Measurements from ENCODE around the gene PIH1D2. TPM values are rescaled to one million over a fixed set of nuclear protein-coding genes. Genes with fewer than 3 reads are reported as not detected.

PIH1D2 gene
- total RNA-seq, 1 experiment from 2014 or later: 1.6 TPM

DNA sequence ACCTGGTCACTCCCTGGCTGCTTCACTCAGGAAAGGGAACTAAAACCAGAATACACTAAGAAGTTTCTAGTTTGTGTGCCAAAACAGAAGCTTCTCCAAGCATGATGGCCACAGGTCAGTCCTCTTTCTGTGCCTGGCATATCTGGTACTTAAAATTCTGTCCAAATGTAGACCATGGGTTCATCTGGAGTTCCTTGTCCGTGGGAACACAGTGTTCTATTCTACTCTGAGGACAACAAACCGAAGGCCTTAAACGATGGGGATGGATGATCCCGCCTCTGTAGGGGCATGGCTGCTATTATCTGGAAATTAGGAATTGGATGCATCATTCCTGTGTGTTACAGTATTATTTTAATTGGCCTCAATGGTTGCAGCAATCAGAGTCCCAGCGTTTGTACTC, 54.8 kb downstream of the PIH1D2 start (continued):
- TF ChIP-seq ZBTB33 (IDR thresholded peaks at IDR 0.05; ENCODE audit: extremely low read depth, insufficient replicate concordance, low read length) (no peak), FOSL1 (IDR thresholded peaks at IDR 0.05; ENCODE audit: low read depth) (no peak), POLR2A (IDR thresholded peaks at IDR 0.05; ENCODE audit: borderline replicate concordance, extremely low read depth, insufficient read depth, insufficient read length) (no peak), CEBPB (IDR thresholded peaks at IDR 0.05; ENCODE audit: low read depth) (no peak), EGR1 (IDR thresholded peaks at IDR 0.05; ENCODE audit: low read depth) (no peak), RAD21 (IDR thresholded peaks at IDR 0.05; ENCODE audit: low read depth) (no peak), SIN3A (IDR thresholded peaks at IDR 0.05; ENCODE audit: low read depth) (no peak), ZFX (IDR thresholded peaks at IDR 0.05) (no peak), EZH2 (IDR thresholded peaks at IDR 0.05) (no peak), CBX3 (IDR thresholded peaks at IDR 0.05; ENCODE audit: low read depth) (no peak), EZH2phosphoT487 (IDR thresholded peaks at IDR 0.05; ENCODE audit: borderline replicate concordance) (no peak), SRF (IDR thresholded peaks at IDR 0.05; ENCODE audit: low read depth) (no peak), POLR2AphosphoS5 (IDR thresholded peaks at IDR 0.05; ENCODE audit: low read depth, low read length) (no peak)
- TF ChIP-seq, protein P1, sequence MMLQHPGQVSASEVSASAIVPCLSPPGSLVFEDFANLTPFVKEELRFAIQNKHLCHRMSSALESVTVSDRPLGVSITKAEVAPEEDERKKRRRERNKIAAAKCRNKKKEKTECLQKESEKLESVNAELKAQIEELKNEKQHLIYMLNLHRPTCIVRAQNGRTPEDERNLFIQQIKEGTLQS (IDR thresholded peaks at IDR 0.05): no peak

Other genes starting within 250 kb of the PIH1D2 start
- 23.7 TPM for gene ALG9, start 202.4 kb downstream of the PIH1D2 start, total RNA-seq (2021; ENCODE audit: unreplicated experiment)
- 3.8 TPM for gene FDXACB1, start 194.9 kb downstream of the PIH1D2 start, total RNA-seq (2021; ENCODE audit: unreplicated experiment)
- gene CFAP68, start 194.5 kb downstream of the PIH1D2 start, total RNA-seq (2021; ENCODE audit: unreplicated experiment): 49.6 TPM
- gene CRYAB, start 162.2 kb downstream of the PIH1D2 start, total RNA-seq (2021; ENCODE audit: unreplicated experiment): not detected
- gene HSPB2, start 161.3 kb downstream of the PIH1D2 start, total RNA-seq (2021; ENCODE audit: unreplicated experiment): not detected
- 4.6 TPM for gene C11orf52, start 155.1 kb downstream of the PIH1D2 start, total RNA-seq (2021; ENCODE audit: unreplicated experiment)
- gene DIXDC1, start 136.7 kb downstream of the PIH1D2 start, total RNA-seq (2021; ENCODE audit: unreplicated experiment): 5.6 TPM
- 68.1 TPM for gene DLAT, start 48.6 kb downstream of the PIH1D2 start, total RNA-seq (2021; ENCODE audit: unreplicated experiment)
- 19.4 TPM for gene NKAPD1, start 282 bp upstream of the PIH1D2 start, total RNA-seq (2021; ENCODE audit: unreplicated experiment)
- 62.1 TPM for gene TIMM8B, start 12.7 kb upstream of the PIH1D2 start, total RNA-seq (2021; ENCODE audit: unreplicated experiment)
- 129 TPM for gene SDHD, start 12.9 kb upstream of the PIH1D2 start, total RNA-seq (2021; ENCODE audit: unreplicated experiment)
- gene IL18, start 90.1 kb upstream of the PIH1D2 start, total RNA-seq (2021; ENCODE audit: unreplicated experiment): 112 TPM
- not detected for gene TEX12, start 93.4 kb upstream of the PIH1D2 start, total RNA-seq (2021; ENCODE audit: unreplicated experiment)
- 4.0 TPM for gene BCO2, start 101.5 kb upstream of the PIH1D2 start, total RNA-seq (2021; ENCODE audit: unreplicated experiment)
- gene PTS, start 152.4 kb upstream of the PIH1D2 start, total RNA-seq (2021; ENCODE audit: unreplicated experiment): 45.7 TPM
- not detected for gene PLET1, start 186.8 kb upstream of the PIH1D2 start, total RNA-seq (2021; ENCODE audit: unreplicated experiment)